ENCODE results near the gene PLEKHG7. TPM values are rescaled to one million over a fixed set of nuclear protein-coding genes. Genes with fewer than 3 reads are reported as not detected.

The PLEKHG7 gene
- total and polyA plus RNA-seq, 4 donors = 0.08 to 0.28 (median 0.13) TPM

DNA sequence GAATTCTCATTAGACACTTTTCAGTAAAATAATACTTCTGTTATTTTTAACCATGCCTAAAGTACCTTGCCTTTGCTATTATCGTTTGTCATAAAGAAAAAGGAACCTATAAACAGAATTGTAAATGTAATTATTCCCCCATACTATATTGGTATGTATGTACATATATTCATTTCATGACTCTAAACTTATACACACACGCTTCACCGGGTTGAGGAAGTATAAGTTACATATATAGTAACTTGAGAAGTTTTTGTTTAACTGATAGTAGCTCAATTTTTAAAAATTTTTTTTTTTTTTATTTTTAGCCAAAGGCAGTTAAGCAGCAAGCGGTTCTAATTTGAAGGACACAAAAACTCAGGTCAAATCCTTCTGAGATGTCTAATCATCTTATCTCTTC lies 107.6 kb downstream of the PLEKHG7 start:
- no peak overlapping the region for H3K9ac ChIP-seq (ENCODE audit: low read depth in 1 of 2, low read length in 2 of 2)
- no peak for TF ChIP-seq TAF1 (conservative IDR thresholded peaks at IDR 0.05)
- TF ChIP-seq, protein P1, sequence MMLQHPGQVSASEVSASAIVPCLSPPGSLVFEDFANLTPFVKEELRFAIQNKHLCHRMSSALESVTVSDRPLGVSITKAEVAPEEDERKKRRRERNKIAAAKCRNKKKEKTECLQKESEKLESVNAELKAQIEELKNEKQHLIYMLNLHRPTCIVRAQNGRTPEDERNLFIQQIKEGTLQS (IDR thresholded peaks at IDR 0.05) = no peak
- TF ChIP-seq GABPA (IDR thresholded peaks at IDR 0.05 in 1 of 2, conservative IDR thresholded peaks at IDR 0.05 in 1 of 2) = no peak
- no peak for TF ChIP-seq NR2F2 (IDR thresholded peaks at IDR 0.05)
- TF ChIP-seq RAD21 (IDR thresholded peaks at IDR 0.05) = no peak
- TF ChIP-seq SP1 (IDR thresholded peaks at IDR 0.05) = no peak
- TF ChIP-seq, protein P2, sequence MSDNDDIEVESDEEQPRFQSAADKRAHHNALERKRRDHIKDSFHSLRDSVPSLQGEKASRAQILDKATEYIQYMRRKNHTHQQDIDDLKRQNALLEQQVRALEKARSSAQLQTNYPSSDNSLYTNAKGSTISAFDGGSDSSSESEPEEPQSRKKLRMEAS (IDR thresholded peaks at IDR 0.05) = no peak
- TF ChIP-seq, protein P3, sequence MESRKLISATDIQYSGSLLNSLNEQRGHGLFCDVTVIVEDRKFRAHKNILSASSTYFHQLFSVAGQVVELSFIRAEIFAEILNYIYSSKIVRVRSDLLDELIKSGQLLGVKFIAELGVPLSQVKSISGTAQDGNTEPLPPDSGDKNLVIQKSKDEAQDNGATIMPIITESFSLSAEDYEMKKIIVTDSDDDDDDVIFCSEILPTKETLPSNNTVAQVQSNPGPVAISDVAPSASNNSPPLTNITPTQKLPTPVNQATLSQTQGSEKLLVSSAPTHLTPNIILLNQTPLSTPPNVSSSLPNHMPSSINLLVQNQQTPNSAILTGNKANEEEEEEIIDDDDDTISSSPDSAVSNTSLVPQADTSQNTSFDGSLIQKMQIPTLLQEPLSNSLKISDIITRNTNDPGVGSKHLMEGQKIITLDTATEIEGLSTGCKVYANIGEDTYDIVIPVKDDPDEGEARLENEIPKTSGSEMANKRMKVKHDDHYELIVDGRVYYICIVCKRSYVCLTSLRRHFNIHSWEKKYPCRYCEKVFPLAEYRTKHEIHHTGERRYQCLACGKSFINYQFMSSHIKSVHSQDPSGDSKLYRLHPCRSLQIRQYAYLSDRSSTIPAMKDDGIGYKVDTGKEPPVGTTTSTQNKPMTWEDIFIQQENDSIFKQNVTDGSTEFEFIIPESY (IDR thresholded peaks at IDR 0.05) = no peak
- no peak for TF ChIP-seq HNF4A (conservative IDR thresholded peaks at IDR 0.05)
- TF ChIP-seq YY1 (IDR thresholded peaks at IDR 0.05) = no peak
- no peak for TF ChIP-seq FOXA2 (IDR thresholded peaks at IDR 0.05)
- TF ChIP-seq RXRA (IDR thresholded peaks at IDR 0.05) = no peak
- TF ChIP-seq HNF4G (IDR thresholded peaks at IDR 0.05) = no peak
- TF ChIP-seq EGR1 (IDR thresholded peaks at IDR 0.05; ENCODE audit: low read depth in 2 of 2) = no peak
- TF ChIP-seq, protein P4, sequence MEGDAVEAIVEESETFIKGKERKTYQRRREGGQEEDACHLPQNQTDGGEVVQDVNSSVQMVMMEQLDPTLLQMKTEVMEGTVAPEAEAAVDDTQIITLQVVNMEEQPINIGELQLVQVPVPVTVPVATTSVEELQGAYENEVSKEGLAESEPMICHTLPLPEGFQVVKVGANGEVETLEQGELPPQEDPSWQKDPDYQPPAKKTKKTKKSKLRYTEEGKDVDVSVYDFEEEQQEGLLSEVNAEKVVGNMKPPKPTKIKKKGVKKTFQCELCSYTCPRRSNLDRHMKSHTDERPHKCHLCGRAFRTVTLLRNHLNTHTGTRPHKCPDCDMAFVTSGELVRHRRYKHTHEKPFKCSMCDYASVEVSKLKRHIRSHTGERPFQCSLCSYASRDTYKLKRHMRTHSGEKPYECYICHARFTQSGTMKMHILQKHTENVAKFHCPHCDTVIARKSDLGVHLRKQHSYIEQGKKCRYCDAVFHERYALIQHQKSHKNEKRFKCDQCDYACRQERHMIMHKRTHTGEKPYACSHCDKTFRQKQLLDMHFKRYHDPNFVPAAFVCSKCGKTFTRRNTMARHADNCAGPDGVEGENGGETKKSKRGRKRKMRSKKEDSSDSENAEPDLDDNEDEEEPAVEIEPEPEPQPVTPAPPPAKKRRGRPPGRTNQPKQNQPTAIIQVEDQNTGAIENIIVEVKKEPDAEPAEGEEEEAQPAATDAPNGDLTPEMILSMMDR (IDR thresholded peaks at IDR 0.05; ENCODE audit: low read depth, low read length, missing input control) = no peak
- TF ChIP-seq, protein P5, sequence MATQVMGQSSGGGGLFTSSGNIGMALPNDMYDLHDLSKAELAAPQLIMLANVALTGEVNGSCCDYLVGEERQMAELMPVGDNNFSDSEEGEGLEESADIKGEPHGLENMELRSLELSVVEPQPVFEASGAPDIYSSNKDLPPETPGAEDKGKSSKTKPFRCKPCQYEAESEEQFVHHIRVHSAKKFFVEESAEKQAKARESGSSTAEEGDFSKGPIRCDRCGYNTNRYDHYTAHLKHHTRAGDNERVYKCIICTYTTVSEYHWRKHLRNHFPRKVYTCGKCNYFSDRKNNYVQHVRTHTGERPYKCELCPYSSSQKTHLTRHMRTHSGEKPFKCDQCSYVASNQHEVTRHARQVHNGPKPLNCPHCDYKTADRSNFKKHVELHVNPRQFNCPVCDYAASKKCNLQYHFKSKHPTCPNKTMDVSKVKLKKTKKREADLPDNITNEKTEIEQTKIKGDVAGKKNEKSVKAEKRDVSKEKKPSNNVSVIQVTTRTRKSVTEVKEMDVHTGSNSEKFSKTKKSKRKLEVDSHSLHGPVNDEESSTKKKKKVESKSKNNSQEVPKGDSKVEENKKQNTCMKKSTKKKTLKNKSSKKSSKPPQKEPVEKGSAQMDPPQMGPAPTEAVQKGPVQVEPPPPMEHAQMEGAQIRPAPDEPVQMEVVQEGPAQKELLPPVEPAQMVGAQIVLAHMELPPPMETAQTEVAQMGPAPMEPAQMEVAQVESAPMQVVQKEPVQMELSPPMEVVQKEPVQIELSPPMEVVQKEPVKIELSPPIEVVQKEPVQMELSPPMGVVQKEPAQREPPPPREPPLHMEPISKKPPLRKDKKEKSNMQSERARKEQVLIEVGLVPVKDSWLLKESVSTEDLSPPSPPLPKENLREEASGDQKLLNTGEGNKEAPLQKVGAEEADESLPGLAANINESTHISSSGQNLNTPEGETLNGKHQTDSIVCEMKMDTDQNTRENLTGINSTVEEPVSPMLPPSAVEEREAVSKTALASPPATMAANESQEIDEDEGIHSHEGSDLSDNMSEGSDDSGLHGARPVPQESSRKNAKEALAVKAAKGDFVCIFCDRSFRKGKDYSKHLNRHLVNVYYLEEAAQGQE (IDR thresholded peaks at IDR 0.05) = no peak
- TF ChIP-seq FOXA1 (IDR thresholded peaks at IDR 0.05) = no peak
- no peak overlapping the region for H3K4me3 ChIP-seq (ENCODE audit: low read depth in 1 of 3, low read length in 3 of 3)
- no peaks in the 10 kb centered on the region for H3K9me3 ChIP-seq (ENCODE audit: control insufficient read depth in 4 of 4, low read length in 3 of 4)
- H3K27ac ChIP-seq (ENCODE audit: low read depth in 1 of 2, low read length in 2 of 2) = no peak overlapping the region
- H3K4me1 ChIP-seq (ENCODE audit: control insufficient read depth in 4 of 4, insufficient read depth in 4 of 4, low read length in 3 of 4) = no peaks in the 10 kb centered on the region
- no peak for DNase-seq (ENCODE audit: low spot score)
- H3K27me3 ChIP-seq (ENCODE audit: control insufficient read depth in 4 of 4, insufficient read depth in 4 of 4, low read length in 3 of 4) = no peaks in the 10 kb centered on the region
- WGBS = 96% methylated on average over 4 of the region's 4 CpGs
- H3K36me3 ChIP-seq (ENCODE audit: control insufficient read depth in 4 of 4, insufficient read depth in 3 of 4, low read depth in 1 of 4, low read length in 3 of 4) = peaks cover 0 to 12% (median 9%) of the 10 kb centered on the region in 4 donors
